GM19397 (cell line): ENCODE data around the gene PLA2G4D.

Source experiments
- ATAC-seq: cut with Tn5 transposase; IDR thresholded peaks from one replicate; pipeline ENCODE4 v1.9.1; 2021; ENCODE audit warnings: mild to moderate bottlenecking, moderate library complexity; ENCODE audit not compliant: unreplicated experiment

The PLA2G4D gene, protein sequence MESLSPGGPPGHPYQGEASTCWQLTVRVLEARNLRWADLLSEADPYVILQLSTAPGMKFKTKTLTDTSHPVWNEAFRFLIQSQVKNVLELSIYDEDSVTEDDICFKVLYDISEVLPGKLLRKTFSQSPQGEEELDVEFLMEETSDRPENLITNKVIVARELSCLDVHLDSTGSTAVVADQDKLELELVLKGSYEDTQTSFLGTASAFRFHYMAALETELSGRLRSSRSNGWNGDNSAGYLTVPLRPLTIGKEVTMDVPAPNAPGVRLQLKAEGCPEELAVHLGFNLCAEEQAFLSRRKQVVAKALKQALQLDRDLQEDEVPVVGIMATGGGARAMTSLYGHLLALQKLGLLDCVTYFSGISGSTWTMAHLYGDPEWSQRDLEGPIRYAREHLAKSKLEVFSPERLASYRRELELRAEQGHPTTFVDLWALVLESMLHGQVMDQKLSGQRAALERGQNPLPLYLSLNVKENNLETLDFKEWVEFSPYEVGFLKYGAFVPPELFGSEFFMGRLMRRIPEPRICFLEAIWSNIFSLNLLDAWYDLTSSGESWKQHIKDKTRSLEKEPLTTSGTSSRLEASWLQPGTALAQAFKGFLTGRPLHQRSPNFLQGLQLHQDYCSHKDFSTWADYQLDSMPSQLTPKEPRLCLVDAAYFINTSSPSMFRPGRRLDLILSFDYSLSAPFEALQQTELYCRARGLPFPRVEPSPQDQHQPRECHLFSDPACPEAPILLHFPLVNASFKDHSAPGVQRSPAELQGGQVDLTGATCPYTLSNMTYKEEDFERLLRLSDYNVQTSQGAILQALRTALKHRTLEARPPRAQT

DNA sequence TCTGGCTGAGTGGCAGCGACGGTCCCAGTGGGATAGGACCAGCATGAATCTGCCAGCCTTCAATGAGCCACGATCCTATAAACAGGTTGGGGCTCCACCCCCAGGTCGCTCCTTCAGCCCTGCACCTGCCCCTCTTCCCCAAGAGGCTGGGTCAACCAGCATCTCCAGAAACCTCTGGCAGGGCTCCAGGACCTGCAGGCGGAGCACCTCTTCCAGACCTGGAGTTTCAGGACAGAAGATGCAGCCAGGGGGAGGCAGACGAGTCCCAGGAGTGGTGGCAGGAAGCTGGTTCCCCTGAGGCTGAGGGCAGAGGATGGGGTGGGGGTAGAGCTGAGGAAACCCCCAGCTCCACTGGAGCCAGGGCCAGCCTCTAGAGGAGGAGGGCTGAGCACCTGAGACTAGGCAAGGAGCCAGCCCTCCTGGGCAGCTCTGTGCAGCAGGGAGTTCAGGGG lies at the start of gene PLA2G4D:
Gene PLA2G4D, minus strand, starts transcription at position 51 of the 452 bp plus-strand sequence. CDS start 103 bp downstream, outside the sequence.
- ATAC-seq = no peak

DNA sequence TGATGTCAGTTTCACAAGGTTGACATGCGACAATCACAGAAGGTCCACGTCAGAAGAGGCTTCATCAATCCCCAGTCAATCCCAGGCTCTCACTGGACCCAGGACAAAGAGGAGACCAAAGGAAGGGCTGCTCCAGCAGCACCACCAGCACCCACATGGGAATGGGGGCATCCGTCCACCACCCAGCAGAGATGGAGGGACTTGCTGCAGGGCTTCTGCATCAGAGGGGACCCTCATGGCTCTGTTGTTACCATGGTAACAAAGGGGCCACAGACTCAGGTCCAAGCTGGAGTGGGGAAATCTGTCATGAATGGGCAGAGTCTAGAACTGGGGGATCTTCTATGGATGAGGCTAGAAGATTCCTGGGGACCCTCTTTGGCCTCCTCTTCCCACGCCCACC lies 49.0 kb upstream of the PLA2G4D start:
- no peak for ATAC-seq

DNA sequence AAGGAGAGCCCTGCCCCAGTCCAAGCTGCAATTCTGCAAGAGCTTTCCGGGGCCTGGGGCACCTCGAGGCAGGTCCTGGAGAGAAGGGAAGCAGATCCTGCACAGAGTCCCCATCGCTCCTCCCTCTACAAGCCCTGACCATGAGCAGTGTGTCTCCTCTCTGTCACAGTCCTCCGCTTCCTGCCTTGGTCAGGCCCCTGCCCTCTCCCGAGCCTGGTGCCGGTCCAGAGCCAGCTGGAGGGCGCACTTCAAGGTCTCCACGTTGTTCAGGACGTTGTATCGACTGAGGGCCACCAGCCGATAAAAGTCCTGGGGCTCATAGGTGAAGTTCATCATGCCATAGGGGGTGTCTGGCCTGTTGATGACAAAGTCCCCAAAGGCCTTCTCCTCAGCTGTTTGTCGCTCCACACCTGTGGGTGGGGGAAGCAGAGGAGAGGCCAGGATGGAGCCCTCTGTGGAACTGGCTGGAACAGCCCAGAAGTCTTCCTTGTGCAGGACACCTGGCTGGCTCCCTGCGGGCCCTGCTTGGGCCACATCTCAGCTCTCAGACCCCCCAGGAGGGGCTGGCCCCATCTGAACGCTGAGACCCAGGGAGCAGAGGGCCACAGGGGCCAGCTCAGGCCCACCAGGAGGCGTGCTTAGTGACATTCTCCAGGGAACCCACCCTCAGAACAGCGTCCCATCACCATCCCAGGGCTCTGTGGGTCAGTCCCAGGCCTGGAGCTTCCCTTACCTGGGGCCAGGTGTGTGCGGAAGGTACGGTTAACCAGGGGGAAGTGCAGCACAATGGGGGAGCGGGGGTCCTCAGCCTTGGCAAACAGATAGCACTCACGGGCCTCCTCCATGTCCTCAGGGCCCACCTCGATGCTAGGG lies 47.7 kb upstream of the PLA2G4D start:
- no peak for ATAC-seq

DNA sequence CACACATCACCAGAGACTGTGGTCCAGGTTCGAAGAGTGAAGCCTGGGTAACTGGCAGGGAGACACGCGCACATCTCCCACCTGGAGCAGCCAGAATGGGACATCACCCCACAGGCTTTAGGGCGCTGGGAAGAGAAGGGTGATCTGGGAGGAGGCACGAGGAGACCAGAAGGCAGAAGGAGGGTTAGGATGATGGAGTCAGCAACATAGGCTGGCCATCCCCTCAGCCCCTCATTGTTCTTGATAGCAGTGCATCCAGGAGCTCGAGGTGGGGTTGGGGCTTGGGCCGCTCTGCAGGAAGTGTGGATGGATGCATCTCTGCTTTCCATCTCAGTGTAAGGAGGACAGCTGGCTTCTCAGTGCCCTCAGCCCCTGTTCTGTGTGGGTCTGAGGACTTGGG lies 46.9 kb upstream of the PLA2G4D start:
- ATAC-seq = no peak

DNA sequence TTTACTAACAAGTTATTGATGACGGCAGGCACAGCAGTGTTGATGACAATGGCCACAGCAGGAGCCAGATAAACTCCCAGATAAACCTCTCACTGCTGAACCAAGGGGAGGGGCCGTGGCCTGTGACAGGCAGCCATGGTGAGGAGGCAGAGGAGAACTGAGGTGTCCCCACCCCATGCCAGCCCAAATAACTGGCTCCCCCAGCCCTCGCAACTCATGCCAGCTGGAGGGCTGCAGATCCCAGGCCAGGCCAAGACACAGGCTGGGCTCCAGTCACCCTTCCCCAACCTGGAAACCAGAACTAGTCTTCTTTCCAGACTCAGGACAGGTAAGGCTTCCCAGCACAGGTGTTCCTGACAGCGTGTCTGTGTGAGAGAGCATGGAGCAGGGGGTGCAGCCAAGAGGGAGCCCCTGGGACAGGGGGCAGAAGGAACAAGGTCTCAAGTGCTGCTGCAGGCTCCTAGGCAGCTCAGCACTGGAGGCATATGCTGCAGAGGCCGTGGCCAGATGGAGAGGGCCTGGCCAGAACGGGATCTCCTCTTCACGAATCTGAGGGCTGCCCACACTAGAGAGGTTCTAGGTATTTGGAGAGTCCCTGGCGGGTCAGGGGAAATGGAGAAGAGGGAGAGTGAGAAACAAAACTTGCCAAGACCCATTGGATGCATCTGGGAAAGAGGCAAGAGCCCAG lies 46.2 kb upstream of the PLA2G4D start:
- no peak for ATAC-seq

DNA sequence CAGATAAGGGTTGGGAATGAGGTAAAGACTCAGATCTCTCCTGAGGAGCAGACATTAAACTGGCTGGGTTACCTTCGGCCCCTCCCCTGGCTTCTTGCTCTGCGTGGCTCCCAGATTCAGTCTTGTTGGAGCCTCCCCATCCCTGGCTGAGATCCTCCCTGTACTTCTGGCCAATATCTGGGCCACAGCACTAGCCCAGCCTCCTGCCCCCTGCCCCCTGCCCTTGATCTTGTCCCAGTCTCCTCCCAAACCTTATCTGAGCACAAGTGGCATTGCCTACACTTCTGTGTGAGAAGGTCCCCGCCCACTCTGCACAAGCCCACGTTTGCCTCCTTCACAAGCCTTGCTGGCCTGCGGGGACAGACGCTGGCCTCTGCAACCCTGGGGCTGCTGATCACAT lies 45.2 kb upstream of the PLA2G4D start:
- no peak for ATAC-seq

DNA sequence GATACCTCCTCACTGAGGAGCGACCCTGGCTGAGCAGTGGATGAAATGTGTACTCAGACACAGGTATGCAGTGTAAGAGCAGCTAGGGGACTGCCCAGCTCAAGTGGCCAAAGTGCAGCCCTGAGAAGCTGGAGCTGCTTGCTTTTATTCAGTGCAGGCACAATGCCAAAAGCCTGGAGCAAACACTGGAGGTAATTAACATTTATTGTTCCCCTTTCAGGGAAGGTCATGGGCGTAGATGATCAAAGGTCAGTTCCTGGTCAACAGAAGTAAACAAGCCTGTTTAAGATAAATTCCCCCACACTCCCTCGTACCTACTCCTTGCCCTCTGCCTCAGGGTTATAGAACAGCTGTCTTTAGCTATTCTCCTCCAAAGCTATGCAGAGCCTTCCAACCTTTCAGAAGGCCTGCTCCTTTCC lies 44.6 kb upstream of the PLA2G4D start:
- no peak for ATAC-seq

DNA sequence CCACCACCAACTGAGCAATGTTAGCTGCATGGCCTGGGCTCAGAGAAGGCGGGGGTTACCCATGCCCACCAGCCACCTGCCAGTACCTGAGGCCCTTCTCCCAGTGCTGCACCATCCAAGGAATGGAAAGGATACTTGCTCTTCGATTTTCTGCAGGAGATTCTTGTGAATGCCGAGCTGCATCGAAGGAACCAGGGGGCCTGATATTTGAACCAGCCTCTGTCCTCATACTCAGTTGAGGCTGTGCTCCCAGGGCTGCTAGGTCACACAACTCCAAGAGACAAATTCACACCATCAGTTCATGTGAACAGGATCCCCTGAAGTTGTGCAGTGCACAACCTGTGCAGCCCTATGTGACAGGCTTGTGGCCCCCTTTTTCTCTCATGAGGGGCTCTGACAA lies 44.0 kb upstream of the PLA2G4D start:
- no peak for ATAC-seq

DNA sequence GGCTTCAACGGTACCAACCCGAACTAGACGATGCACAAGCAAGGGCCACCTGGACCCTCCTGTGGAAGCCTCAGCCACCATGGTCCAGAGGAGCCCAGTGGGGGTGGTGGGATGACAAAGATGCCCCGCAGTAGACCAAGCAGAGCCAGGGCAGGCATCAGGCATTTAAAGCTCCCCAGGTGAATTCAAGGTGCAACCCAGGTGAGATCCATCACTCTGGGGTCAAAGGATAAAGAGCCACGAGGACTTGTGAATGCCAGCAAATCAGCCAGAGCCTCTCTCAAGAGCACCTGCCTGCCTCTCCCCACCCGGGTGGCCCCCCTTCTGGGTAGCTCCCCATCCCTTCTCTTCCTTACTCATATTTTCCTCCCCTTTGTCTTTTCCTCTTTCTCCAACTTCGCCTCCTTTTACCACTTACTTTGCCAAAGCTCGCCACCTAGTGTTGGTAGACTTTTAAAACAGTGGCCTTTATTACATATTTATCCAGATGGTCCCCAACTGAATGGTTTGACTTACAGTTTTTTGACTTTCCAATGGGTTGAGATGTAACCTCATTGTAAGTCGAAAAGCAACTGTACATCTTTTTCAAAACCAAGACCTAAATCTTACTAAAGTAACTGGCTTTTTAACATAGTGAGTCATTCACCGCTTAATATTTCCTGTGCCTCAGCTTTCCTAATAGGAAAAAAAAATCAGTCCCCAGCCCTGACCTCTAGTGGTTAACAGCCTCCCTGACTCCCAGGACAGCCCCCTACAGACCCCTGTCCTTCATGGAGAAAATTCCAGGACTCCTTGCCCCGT lies 43.3 kb upstream of the PLA2G4D start:
- no peak for ATAC-seq

DNA sequence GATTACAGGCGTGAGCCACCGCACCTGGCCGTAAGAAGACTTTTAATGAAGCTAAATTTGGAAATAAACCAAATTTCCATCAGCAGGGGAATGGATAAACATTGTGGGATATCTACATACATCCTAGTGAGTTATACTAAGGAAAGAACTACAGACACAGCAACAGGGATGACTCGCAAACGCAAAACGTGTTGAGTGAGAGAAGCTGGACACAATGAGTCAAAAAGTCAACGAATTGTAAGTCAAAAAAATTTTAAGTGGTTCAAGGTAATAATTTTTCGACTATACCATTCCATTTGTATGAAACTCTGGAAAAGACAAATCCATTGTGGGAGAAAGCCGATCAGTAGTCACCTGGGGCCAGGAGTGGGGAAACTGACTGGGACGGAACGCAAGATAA lies 42.2 kb upstream of the PLA2G4D start:
- no peak for ATAC-seq

DNA sequence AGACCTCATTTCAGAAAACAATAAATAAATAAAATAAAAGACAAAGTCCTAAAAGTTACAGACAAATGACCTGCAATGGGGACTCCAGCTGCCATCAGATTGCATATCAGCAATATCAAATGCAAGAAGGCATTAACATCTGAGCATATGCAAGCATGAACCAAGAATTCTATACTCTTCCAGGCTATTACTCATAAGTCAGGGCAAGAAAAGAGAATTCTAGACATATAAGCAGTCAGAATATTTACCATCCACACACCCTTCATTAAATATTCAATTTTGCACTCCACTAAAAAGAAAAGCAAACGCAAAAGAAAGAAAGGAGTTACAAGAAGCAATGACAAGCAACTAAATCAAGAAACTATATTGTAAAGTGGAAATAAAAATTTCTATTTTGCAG lies 41.0 kb upstream of the PLA2G4D start:
- no peak for ATAC-seq

DNA sequence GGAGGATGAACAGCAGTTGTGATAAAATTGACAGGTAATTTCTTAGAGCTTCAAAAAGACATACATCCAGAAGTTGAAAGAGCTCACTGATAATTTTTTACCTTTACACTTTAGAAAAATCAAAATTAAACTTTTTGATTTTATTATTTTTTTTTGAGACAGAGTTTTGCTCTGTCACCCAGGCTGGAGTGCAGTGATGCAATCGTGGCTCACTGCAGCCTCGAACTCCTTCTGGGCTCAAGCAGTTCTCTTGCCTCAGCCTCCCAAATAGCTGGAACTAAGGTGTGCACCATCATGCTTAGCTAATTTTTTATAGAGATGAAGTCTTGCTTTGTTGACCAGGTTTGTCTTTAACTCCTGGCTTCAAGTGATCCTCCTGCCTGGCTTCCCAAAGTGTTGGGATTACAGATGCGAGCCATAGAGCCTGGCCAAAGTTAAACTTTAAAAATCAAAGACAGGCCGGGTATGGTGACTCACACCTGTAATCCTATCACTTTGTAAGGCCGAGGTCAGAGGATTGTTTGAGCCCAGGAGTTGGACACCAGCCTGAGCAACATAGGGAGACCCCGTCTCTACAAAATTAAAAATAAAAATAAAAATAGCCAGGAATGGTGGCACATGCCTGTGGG lies 40.4 kb upstream of the PLA2G4D start:
- ATAC-seq = no peak

DNA sequence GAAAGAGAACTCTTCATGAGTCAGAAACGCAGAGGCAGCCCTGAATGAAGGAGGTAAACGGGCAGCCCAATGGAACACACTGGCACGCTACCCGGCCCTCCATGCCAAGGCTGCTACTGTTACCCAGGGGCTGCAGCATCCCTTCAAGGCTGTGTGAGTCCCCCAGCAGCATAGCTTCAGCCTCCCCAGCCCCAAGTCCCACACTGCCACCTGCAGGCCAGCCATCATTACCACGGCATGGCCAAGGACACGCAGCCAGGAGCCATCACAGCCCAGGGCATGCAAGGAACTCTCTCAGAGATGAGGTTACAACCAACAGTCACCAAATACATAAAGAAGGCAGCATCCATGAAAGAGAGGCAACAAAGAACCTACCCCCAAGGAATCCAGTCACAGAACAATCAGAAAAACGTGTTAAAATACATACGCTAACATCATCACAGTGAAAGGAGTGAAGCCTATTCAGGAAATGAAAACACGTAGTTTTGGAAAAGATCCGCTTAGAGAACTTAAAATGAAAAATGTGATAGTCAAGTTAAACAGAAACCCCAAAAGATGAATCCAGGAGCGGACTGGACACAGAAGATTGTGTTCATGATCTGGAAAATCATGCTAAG lies 39.6 kb upstream of the PLA2G4D start:
- no peak for ATAC-seq

DNA sequence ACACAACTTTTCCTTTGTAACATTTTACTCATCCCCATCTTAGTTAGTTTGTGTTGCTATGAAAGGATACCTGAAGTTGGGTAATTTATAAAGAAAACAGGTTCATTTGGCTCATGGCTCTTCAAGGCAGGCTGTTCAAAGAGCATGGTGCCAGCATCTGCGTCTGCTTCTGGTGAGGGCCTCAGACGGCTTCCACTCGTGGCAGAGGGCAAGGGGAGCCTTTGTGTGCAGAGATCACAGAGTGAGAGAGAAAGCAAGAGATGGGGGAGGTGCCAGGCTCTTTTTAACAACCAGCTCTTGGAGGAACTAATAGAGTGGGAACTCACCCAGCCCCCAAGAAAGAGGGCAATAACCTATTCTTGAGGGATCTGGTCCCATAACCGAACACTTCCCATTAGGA lies 39.0 kb upstream of the PLA2G4D start:
- ATAC-seq = no peak

DNA sequence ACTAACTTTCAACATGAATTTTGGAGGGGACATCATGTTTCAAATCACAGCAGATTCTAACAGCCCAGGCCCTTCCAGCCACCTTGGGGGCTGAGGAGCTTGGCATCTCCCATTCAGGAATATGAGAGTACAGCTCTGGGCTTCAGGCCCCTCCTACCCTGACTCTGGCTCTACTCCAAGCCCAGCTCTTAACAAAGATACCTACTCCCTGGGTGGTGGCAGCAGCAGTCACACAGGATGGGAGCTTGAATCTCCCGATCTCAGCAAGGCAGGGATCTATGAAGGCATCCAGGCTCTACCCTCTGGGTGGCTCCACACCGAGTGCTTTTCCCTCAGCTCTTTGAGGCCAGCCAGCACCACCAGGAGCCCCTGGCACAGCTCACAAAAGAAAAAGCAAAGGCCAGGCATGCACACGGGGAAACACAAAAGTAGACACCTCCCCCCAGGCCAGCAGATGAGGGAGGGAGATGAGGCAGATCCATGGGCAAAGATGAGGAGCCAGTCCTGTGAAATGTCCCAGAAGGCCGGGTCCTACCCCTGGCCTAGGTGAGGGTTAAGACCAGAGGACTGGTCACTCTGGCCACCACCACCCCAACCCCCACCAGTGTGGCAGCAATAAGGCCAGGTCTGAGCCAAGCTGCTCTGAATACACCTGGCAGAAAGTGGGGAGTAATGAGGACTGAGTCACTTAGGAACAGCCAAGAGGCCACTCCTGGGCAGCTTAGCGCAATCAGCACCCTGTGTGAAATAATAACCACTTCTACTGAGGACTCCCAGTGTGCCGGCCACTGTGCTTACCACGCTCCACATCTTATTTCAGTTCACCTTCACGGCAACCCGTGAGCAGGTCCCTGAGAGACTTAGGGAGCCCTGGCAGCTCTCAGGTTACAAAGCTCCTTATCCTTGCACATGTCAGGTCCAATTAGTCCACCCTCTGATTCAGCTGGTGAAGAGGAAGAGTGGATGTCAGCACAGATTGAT lies 37.8 kb upstream of the PLA2G4D start:
- no peak for ATAC-seq

DNA sequence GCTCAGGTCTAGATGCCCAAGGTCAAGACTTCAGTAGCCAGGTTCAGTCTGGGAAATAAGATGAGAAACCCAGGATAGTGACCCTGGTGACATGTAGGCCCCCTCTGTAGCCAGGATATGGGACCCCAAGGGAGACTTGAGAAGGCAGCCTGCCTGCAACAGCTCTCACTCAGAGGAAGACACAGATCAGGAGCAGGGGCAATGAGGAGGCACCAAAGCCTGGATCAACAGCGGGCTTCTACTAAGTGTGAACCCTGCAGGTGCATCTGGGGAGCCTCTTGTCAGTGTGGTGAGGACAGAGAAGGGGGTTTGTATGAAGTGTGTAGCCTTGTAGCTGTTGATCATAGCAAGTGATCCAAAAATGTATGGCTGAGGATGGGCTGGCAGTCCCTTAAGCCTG lies 36.6 kb upstream of the PLA2G4D start:
- ATAC-seq = no peak

DNA sequence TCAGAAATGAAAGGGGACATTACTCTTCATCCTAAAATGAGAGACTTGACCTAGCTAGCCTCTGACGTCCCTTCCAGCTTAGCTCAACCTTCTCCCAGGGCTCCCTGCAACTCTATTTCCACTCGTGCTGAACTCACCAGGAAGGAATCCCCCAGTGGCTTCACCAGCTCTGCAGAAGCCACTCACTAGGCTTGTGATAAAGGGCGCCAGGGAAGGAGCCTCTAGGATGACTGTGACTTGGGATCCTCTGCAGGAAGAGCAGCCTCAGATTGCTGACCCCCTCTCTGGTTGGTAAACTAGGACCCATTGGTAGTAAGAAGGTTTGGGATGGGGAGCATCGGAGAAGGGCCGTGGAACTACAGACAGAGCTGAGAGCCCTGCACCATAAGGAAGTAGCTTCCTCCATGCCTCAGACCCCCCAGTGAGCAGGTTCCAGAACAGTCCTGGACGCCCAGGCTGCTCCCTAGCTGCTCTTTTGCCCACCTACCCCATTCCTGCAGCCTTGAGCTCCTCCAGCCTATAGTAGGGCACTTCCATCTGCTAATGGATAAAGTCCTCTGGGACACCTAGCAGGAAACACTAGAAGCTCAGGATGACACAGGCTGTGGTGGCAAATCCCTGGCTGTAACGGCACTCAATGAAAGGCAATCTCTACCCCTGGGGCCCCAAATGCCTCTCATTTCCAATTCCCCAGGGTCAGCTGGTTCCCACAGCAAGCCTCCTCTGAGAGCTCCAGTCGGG lies 36.1 kb upstream of the PLA2G4D start:
- ATAC-seq = no peak
